WTC11 (cell line): ENCODE measurements around the gene SCO2.
A peak's percentile ranks its signal among the peaks of the same experiment; 100 is the strongest.

ENCODE experiments used
- ETV6 ChIP-seq: sonication (generic); formaldehyde crosslinking; IDR thresholded peaks from 2 replicates; pipeline ENCODE4 v1.8.1; 2022; ENCODE audit warnings: mild to moderate bottlenecking, missing genetic modification reagents
- FOXK1 ChIP-seq: sonication (generic); formaldehyde crosslinking; IDR thresholded peaks from 2 replicates; pipeline ENCODE4 v1.8.0; 2022; ENCODE audit warnings: mild to moderate bottlenecking, moderate library complexity, missing genetic modification reagents
- FOXP4 ChIP-seq: sonication (generic); formaldehyde crosslinking; IDR thresholded peaks from 2 replicates; pipeline ENCODE4 v1.8.0; 2022; ENCODE audit warnings: mild to moderate bottlenecking, missing genetic modification reagents
- KAT7 ChIP-seq: sonication (generic); formaldehyde crosslinking; IDR thresholded peaks from 2 replicates; pipeline ENCODE4 v1.8.1; 2023; ENCODE audit warnings: missing genetic modification reagents, mild to moderate bottlenecking, borderline replicate concordance
- NR1H2 ChIP-seq: sonication (generic); formaldehyde crosslinking; IDR thresholded peaks from 2 replicates; pipeline ENCODE4 v1.9.0; 2021; ENCODE audit warnings: mild to moderate bottlenecking, moderate library complexity, missing genetic modification reagents
- ZNF396 ChIP-seq: fragments of 250-450 bp; sonication (Bioruptor Pico); IDR thresholded peaks from 2 replicates; pipeline ENCODE4 v1.8.0; 2021; ENCODE audit warnings: mild to moderate bottlenecking, moderate library complexity, borderline replicate concordance
- TF ChIP-seq, protein P1 (sequence below): fragments of 200-600 bp; IDR thresholded peaks from 2 replicates; pipeline ENCODE4 v1.8.0; 2022; ENCODE audit warnings: antibody characterized with exemption
- TF ChIP-seq, protein P2 (sequence below): sonication (generic); formaldehyde crosslinking; IDR thresholded peaks from 2 replicates; pipeline ENCODE4 v1.8.1; 2023; ENCODE audit warnings: mild to moderate bottlenecking, missing genetic modification reagents, moderate library complexity
- TF ChIP-seq, protein P3 (sequence below): sonication (generic); formaldehyde crosslinking; IDR thresholded peaks from 2 replicates; pipeline ENCODE4 v1.8.1; 2023; ENCODE audit warnings: mild to moderate bottlenecking, missing genetic modification reagents

- TF ChIP-seq NR1H2 (no peak), FOXP4 (CRISPR knock-in tag) (0 out of 2 replicates have a peak, but pooled peaks have one; percentile 39), ZNF396 (CRISPR knock-in tag) (no peak), KAT7 (no peak), ETV6 (0 out of 2 replicates have a peak, but pooled peaks have one; percentile 62), FOXK1 (CRISPR knock-in tag) (no peak)
- TF ChIP-seq, protein P1, sequence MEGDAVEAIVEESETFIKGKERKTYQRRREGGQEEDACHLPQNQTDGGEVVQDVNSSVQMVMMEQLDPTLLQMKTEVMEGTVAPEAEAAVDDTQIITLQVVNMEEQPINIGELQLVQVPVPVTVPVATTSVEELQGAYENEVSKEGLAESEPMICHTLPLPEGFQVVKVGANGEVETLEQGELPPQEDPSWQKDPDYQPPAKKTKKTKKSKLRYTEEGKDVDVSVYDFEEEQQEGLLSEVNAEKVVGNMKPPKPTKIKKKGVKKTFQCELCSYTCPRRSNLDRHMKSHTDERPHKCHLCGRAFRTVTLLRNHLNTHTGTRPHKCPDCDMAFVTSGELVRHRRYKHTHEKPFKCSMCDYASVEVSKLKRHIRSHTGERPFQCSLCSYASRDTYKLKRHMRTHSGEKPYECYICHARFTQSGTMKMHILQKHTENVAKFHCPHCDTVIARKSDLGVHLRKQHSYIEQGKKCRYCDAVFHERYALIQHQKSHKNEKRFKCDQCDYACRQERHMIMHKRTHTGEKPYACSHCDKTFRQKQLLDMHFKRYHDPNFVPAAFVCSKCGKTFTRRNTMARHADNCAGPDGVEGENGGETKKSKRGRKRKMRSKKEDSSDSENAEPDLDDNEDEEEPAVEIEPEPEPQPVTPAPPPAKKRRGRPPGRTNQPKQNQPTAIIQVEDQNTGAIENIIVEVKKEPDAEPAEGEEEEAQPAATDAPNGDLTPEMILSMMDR = peak; percentile 93
- TF ChIP-seq, protein P2, sequence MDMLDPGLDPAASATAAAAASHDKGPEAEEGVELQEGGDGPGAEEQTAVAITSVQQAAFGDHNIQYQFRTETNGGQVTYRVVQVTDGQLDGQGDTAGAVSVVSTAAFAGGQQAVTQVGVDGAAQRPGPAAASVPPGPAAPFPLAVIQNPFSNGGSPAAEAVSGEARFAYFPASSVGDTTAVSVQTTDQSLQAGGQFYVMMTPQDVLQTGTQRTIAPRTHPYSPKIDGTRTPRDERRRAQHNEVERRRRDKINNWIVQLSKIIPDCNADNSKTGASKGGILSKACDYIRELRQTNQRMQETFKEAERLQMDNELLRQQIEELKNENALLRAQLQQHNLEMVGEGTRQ (CRISPR knock-in tag) = 0 out of 2 replicates have a peak, but pooled peaks have one; percentile 17
- TF ChIP-seq, protein P3, sequence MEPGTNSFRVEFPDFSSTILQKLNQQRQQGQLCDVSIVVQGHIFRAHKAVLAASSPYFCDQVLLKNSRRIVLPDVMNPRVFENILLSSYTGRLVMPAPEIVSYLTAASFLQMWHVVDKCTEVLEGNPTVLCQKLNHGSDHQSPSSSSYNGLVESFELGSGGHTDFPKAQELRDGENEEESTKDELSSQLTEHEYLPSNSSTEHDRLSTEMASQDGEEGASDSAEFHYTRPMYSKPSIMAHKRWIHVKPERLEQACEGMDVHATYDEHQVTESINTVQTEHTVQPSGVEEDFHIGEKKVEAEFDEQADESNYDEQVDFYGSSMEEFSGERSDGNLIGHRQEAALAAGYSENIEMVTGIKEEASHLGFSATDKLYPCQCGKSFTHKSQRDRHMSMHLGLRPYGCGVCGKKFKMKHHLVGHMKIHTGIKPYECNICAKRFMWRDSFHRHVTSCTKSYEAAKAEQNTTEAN (CRISPR knock-in tag) = peak; percentile 47; the same call in 1 of the 2 replicates
These were observed 37.4 kb upstream of the SCO2 start, which contains the start of gene SYCE3 for GRCh38 chr22:50562523-50563412.
